SU-DHL-6 (cell line): ENCODE results near the gene SLC12A8.

Experiments
- H2AFZ ChIP-seq: fragments of 200-600 bp; sonication (generic); 2 replicates; pipeline ENCODE4 v1.6.1; 2014; ENCODE audit warnings: low read depth, mild to moderate bottlenecking, moderate library complexity, mixed read lengths, antibody characterized with exemption, low read length; ENCODE audit not compliant: severe bottlenecking
- H3F3A ChIP-seq: fragments of 200-600 bp; shearing (Covaris generic); 2 replicates; pipeline ENCODE4 v1.6.0; 2016; ENCODE audit warnings: antibody characterized with exemption, mild to moderate bottlenecking; ENCODE audit not compliant: insufficient read depth
- H3K27ac ChIP-seq: fragments of 200-600 bp; sonication (generic); 2 replicates; pipeline ENCODE4 v1.5.1; 2016; ENCODE audit warnings: low read depth, mild to moderate bottlenecking, low read length, moderate library complexity, mixed read lengths
- H3K27me3 ChIP-seq: fragments of 200-600 bp; sonication (generic), shearing (Covaris generic); 2 replicates; pipeline ENCODE4 v1.6.0; 2014; ENCODE audit warnings: mild to moderate bottlenecking, low read length
- H3K36me3 ChIP-seq: fragments of 200-600 bp; sonication (generic); 2 replicates; pipeline ENCODE4 v1.6.1; 2014; ENCODE audit warnings: mild to moderate bottlenecking, low read length, mixed read lengths
- H3K4me2 ChIP-seq: fragments of 300-600, 200-600 bp; shearing (Covaris generic), sonication (generic); 2 replicates; pipeline ENCODE4 v1.6.0; 2014; ENCODE audit warnings: low read length, low read depth, mild to moderate bottlenecking; ENCODE audit not compliant: poor library complexity, severe bottlenecking
- H3K4me3 ChIP-seq: fragments of 200-600 bp; sonication (generic); 2 replicates; pipeline ENCODE4 v1.5.1; 2014; ENCODE audit warnings: antibody characterized with exemption, low read length, mild to moderate bottlenecking, mixed read lengths; ENCODE audit not compliant: insufficient read depth, poor library complexity, severe bottlenecking
- H3K79me2 ChIP-seq: fragments of 200-600 bp; sonication (generic); 2 replicates; pipeline ENCODE4 v1.6.1; 2014; ENCODE audit warnings: mild to moderate bottlenecking, low read length, moderate library complexity; ENCODE audit not compliant: insufficient read depth
- H3K9ac ChIP-seq: fragments of 200-600 bp; sonication (generic); 2 replicates; pipeline ENCODE4 v1.7.0; 2014; ENCODE audit warnings: mild to moderate bottlenecking, low read length
- H3K9me2 ChIP-seq: fragments of 200-600 bp; sonication (generic); replicated peaks from 2 replicates; pipeline ENCODE4 v1.6.1; 2014; ENCODE audit warnings: low read length; ENCODE audit not compliant: insufficient read depth
- H3K9me3 ChIP-seq: fragments of 200-600 bp; sonication (generic); 2 replicates; pipeline ENCODE4 v1.6.1; 2014; ENCODE audit warnings: low read length, mixed read lengths; ENCODE audit not compliant: insufficient read depth
- H4K20me1 ChIP-seq: fragments of 200-600 bp; sonication (generic); 2 replicates; pipeline ENCODE4 v1.6.1; 2014; ENCODE audit warnings: low read depth, mild to moderate bottlenecking, antibody characterized with exemption, low read length, moderate library complexity, mixed read lengths
- CTCF ChIP-seq: fragments of 200-600 bp; sonication (generic); IDR thresholded peaks from one replicate; pipeline ENCODE4 v1.5.1; 2017; ENCODE audit warnings: antibody characterized with exemption, mild to moderate bottlenecking, low read length, moderate library complexity; ENCODE audit not compliant: insufficient read depth, poor library complexity, severe bottlenecking
- EZH2phosphoT487 ChIP-seq: fragments of 200-600 bp; sonication (generic), shearing (Covaris generic); conservative IDR thresholded peaks from 2 replicates; pipeline ENCODE4 v1.6.1; 2018; ENCODE audit warnings: mild to moderate bottlenecking, antibody characterized with exemption, low read length, moderate library complexity, mixed read lengths

The SLC12A8 gene

GRCh38 chr3:125154110-125154509 is 58.4 kb downstream of the SLC12A8 start:
- Histone ChIP-seq H3K79me2 (no peaks in the 10 kb centered on the region), H3K4me3 (no peak overlapping the region), H3K27me3 (no peaks in the 10 kb centered on the region), H4K20me1 (no peaks in the 10 kb centered on the region), H3F3A (no peaks in the 10 kb centered on the region), H2AFZ (no peak overlapping the region), H3K9me3 (no peaks in the 10 kb centered on the region), H3K27ac (no peak overlapping the region), H3K9ac (no peak overlapping the region), H3K4me2 (no peak overlapping the region), H3K9me2 (no peaks in the 10 kb centered on the region), H3K36me3 (no peaks in the 10 kb centered on the region)
- TF ChIP-seq EZH2phosphoT487 (no peak), CTCF (no peak)

DNA sequence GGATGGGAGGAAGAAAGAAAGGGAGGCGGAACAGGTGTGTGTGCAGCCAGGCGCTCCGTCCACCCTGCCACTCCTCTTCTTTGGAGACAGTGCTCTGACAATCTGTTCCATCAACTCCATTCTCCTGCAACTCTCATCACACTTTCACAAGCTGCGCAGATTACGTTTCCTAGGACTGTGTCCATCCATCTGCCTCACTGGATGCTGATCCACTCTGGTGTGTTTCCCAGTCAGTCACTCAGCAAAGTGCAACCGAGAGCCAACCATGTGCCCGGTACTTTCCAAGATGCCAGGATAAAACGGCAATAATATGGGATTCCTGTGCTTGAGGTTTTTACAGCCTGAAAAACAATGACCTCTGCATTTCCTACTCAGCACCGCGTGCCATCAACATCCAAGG is 59.6 kb downstream of the SLC12A8 start:
- no peak overlapping the region for H2AFZ ChIP-seq
- H3K9me3 ChIP-seq = no peaks in the 10 kb centered on the region
- H4K20me1 ChIP-seq = no peaks in the 10 kb centered on the region
- TF ChIP-seq EZH2phosphoT487 (no peak), CTCF (no peak)
- H3K4me3 ChIP-seq = no peak overlapping the region
- H3K27me3 ChIP-seq = no peaks in the 10 kb centered on the region
- no peaks in the 10 kb centered on the region for H3F3A ChIP-seq
- H3K9ac ChIP-seq = no peak overlapping the region
- H3K27ac ChIP-seq = no peak overlapping the region
- H3K4me2 ChIP-seq = no peak overlapping the region
- H3K79me2 ChIP-seq = no peaks in the 10 kb centered on the region
- no peaks in the 10 kb centered on the region for H3K36me3 ChIP-seq
- H3K9me2 ChIP-seq = no peaks in the 10 kb centered on the region

- Histone ChIP-seq H3K9me3 (no peaks in the 10 kb centered on the region), H3K27me3 (no peaks in the 10 kb centered on the region), H3K79me2 (no peaks in the 10 kb centered on the region), H3K4me2 (no peak overlapping the region), H3K9me2 (no peaks in the 10 kb centered on the region), H3F3A (no peaks in the 10 kb centered on the region), H3K27ac (no peak overlapping the region), H3K9ac (no peak overlapping the region), H3K4me3 (no peak overlapping the region), H2AFZ (no peak overlapping the region), H4K20me1 (no peaks in the 10 kb centered on the region), H3K36me3 (no peaks in the 10 kb centered on the region)
- no peak for TF ChIP-seq EZH2phosphoT487
- TF ChIP-seq CTCF = no peak
Observed at GRCh38 chr3:125151916-125152315, 60.6 kb downstream of the SLC12A8 start.

GRCh38 chr3:125151442-125151817 is 61.1 kb downstream of the SLC12A8 start:
- H3K36me3 ChIP-seq = no peaks in the 10 kb centered on the region
- H3K27ac ChIP-seq = no peak overlapping the region
- no peak overlapping the region for H3K9ac ChIP-seq
- TF ChIP-seq CTCF (no peak), EZH2phosphoT487 (no peak)
- no peaks in the 10 kb centered on the region for H3F3A ChIP-seq
- no peak overlapping the region for H3K4me3 ChIP-seq
- H3K4me2 ChIP-seq = no peak overlapping the region
- no peaks in the 10 kb centered on the region for H3K27me3 ChIP-seq
- no peak overlapping the region for H2AFZ ChIP-seq
- no peaks in the 10 kb centered on the region for H3K79me2 ChIP-seq
- H4K20me1 ChIP-seq = no peaks in the 10 kb centered on the region
- no peaks in the 10 kb centered on the region for H3K9me3 ChIP-seq
- H3K9me2 ChIP-seq = no peaks in the 10 kb centered on the region
